Activated CD4-positive, alpha-beta memory T cell treated with anti-CD3 and anti-CD28 coated beads for 36 hours (primary cell): ENCODE results near the gene TCEA2. TPM values are rescaled to one million over a fixed set of nuclear protein-coding genes. Genes with fewer than 3 reads are reported as not detected.
A peak's percentile ranks its signal among the peaks of the same experiment; 100 is the strongest.

Experiments used
- CTCF ChIA-PET: fragments of 350-600 bp; sonication (Branson Sonifier 250); formaldehyde crosslinking; loops from one replicate; lab custom pipeline; 2021; ENCODE audit warnings: antibody characterized with exemption, inconsistent platforms; lab: Charles Lee
- POLR2A ChIA-PET: fragments of 350-600 bp; sonication (Branson Sonifier 250); formaldehyde crosslinking; loops from one replicate; lab custom pipeline; 2021; ENCODE audit warnings: antibody characterized with exemption; lab: Charles Lee
- DNase-seq: peaks from one replicate; pipeline ENCODE4 v3.0.0-alpha.2; 2020
- H3K27ac Mint-ChIP-seq: one replicate; pipeline ENCODE4 v1.8.0; 2021; ENCODE audit warnings: mixed read lengths
- H3K27me3 Mint-ChIP-seq: one replicate; pipeline ENCODE4 v1.8.0; 2021; ENCODE audit warnings: mixed read lengths
- H3K36me3 Mint-ChIP-seq: one replicate; pipeline ENCODE4 v1.8.0; 2021; ENCODE audit warnings: mixed read lengths
- H3K4me1 Mint-ChIP-seq: one replicate; pipeline ENCODE4 v1.8.0; 2021; ENCODE audit warnings: low read depth, mixed read lengths
- H3K4me3 Mint-ChIP-seq: one replicate; pipeline ENCODE4 v1.8.0; 2021; ENCODE audit warnings: mild to moderate bottlenecking, mixed read lengths
- H3K9me3 Mint-ChIP-seq: one replicate; pipeline ENCODE4 v1.8.0; 2021; ENCODE audit warnings: mixed read lengths
- intact Hi-C: fragments of 100-400 bp; cut with micrococcal nuclease; formaldehyde crosslinking; loops from one replicate; pipeline ENCODE4 v1.15.1; 2023
- total RNA-seq, 2 experiments: library from RNA; stranded (reverse); gene quantifications; one replicate each; pipeline ENCODE4 v1.2.3, GENCODE V29; 2021

The TCEA2 gene
- total RNA-seq, 2 experiments from 2014 or later, result 27.3 to 29.9 TPM

- Mint-ChIP-seq H3K4me1 (peaks cover 44% of the 10 kb centered on the region), H3K36me3 (peaks cover 9% of the 10 kb centered on the region), H3K27ac (peak overlapping the region; percentile 64), H3K9me3 (no peaks in the 10 kb centered on the region), H3K4me3 (peak overlapping the region; percentile 55), H3K27me3 (peaks cover 2% of the 10 kb centered on the region)
- CTCF ChIA-PET, result interaction anchor here (0.5 to 5.8 kb wide), 27 partner anchors 11 to 595 kb away, joined by 3 to 59 read pairs (median 6); partner anchors contain the start of genes LKAAEAR1, PRPF6, PTK6 and SAMD10
- intact Hi-C loops, result loop anchor here (1.0 kb wide), 1 partner anchor 57 kb away; no protein-coding TSS in a partner anchor
- DNase-seq, result peak; percentile 38
- POLR2A ChIA-PET, result interaction anchor here (0.9 to 1.7 kb wide), 4 partner anchors 20 to 173 kb away, joined by 3 to 13 read pairs (median 4); partner anchors contain the start of genes PRPF6, SAMD10 and TPD52L2
Measured at GRCh38 chr20:64037498-64038213, 25.3 kb upstream of the TCEA2 start.

DNA sequence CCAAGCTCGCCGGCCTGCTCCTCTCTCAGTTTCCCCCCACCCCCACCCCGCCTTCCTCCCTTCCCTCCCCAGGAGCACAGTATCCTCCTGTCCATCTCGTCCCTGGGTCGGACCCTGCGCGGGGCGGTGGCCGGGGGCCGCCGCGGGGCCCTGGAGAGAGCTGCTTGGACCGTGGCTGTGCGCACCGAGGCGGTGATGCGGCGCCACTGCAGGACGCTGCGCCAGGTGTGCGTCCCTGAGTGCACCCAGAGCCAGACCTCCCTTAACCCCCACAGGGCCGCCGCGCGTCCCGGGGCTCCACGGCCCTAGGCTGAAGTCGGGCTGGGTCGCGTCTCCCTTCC, 24.8 kb upstream of the TCEA2 start:
- Mint-ChIP-seq H3K27ac (no peak overlapping the region), H3K27me3 (peaks cover 2% of the 10 kb centered on the region), H3K4me1 (peaks cover 44% of the 10 kb centered on the region), H3K36me3 (peaks cover 9% of the 10 kb centered on the region), H3K9me3 (no peaks in the 10 kb centered on the region), H3K4me3 (no peak overlapping the region)
- CTCF ChIA-PET, result interaction anchor here (0.7 to 5.8 kb wide), 32 partner anchors 9 to 596 kb away, joined by 3 to 59 read pairs (median 6); partner anchors contain the start of genes LKAAEAR1, PRPF6, PTK6 and RGS19
- intact Hi-C loops, result loop anchor here (1.0 kb wide), 1 partner anchor 58 kb away; no protein-coding TSS in a partner anchor
- no peak for DNase-seq
- POLR2A ChIA-PET, result interaction anchor here (0.7 to 1.7 kb wide), 4 partner anchors 19 to 173 kb away, joined by 3 to 13 read pairs (median 4); partner anchors contain the start of genes PRPF6, SAMD10, TCEA2 and TPD52L2

GRCh38 chr20:64038565-64039292, 24.3 kb upstream of the TCEA2 start:
- H3K27me3 Mint-ChIP-seq, result peaks cover 2% of the 10 kb centered on the region
- peak; percentile 84 for DNase-seq
- CTCF ChIA-PET, result interaction anchor here (0.6 to 5.8 kb wide), 42 partner anchors 8 to 596 kb away, joined by 3 to 59 read pairs (median 5); partner anchors contain the start of genes LKAAEAR1, PCMTD2, PPDPF and PRPF6
- H3K36me3 Mint-ChIP-seq, result peaks cover 6% of the 10 kb centered on the region
- H3K9me3 Mint-ChIP-seq, result no peaks in the 10 kb centered on the region
- H3K4me1 Mint-ChIP-seq, result peaks cover 43% of the 10 kb centered on the region
- no peak overlapping the region for H3K27ac Mint-ChIP-seq
- POLR2A ChIA-PET, result interaction anchor here (0.7 to 1.7 kb wide), 4 partner anchors 18 to 174 kb away, joined by 3 to 13 read pairs (median 4); partner anchors contain the start of genes PRPF6, SAMD10, TCEA2 and TPD52L2
- intact Hi-C loops, result loop anchor here (1.0 kb wide), 3 partner anchors 19 to 82 kb away; no protein-coding TSS in a partner anchor
- peak overlapping the region; percentile 60 for H3K4me3 Mint-ChIP-seq

GRCh38 chr20:64039293-64040160, 23.5 kb upstream of the TCEA2 start:
- H3K9me3 Mint-ChIP-seq, result no peaks in the 10 kb centered on the region
- DNase-seq, result no peak
- H3K27me3 Mint-ChIP-seq, result peaks cover 2% of the 10 kb centered on the region
- intact Hi-C loops, result loop anchor here (1.0 kb wide), 2 partner anchors 18 to 81 kb away; no protein-coding TSS in a partner anchor
- peaks cover 35% of the 10 kb centered on the region for H3K4me1 Mint-ChIP-seq
- H3K36me3 Mint-ChIP-seq, result peaks cover 1% of the 10 kb centered on the region
- ChIA-PET POLR2A (interaction anchor here (1.7 kb wide), 1 partner anchor 18 kb away, joined by 5 read pairs; no protein-coding TSS in a partner anchor), CTCF (interaction anchor here (0.6 to 5.8 kb wide), 29 partner anchors 7 to 519 kb away, joined by 3 to 59 read pairs (median 6); partner anchors contain the start of genes LKAAEAR1, PCMTD2, PPDPF and PRPF6)
- no peak overlapping the region for H3K27ac Mint-ChIP-seq
- peak overlapping the region; percentile 60 for H3K4me3 Mint-ChIP-seq

DNA sequence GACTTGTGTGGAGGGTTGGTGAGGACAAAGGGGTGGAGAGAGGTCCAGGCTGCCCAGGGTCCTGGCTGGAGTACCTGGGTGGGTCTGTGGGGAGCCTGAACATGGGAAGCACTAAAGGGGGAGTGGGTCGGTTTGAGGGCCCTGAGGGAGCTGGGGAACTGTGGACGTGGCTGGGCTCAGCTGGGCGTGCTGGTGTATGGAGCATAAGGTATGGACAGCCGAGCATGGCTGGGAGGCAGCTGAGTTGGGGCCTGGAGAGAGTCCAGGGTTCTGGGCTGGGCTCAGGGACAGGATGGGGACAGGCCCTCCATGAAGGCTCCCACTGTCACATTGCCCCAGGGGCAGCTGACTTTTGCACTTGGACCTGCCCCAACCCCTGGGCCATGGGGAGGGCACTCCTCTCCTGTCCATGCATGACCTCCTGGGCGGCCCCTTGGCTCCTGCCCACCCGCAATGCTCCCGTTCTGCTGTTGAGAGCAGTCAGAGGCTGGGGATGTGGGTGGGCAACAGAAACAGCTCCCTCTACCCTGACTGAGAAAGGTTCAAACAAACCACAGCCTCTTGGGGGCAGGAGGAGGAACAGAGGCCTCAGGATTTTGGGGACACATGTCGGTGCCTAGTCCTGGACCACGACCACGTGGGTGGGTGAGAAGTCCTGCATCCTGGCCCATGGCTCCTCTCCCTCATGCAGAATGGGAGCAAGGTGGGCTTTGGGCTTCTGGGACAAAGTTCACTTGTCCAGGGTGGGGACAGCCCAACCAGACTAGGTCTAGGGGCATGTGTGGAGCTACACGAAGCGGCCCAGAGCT, 22.6 kb upstream of the TCEA2 start:
- Mint-ChIP-seq H3K4me3 (peak overlapping the region; percentile 39), H3K27me3 (peaks cover 2% of the 10 kb centered on the region), H3K36me3 (peaks cover under 1% of the 10 kb centered on the region), H3K9me3 (no peaks in the 10 kb centered on the region), H3K4me1 (peaks cover 26% of the 10 kb centered on the region), H3K27ac (no peak overlapping the region)
- POLR2A ChIA-PET, result interaction anchor here (1.4 kb wide), 1 partner anchor 14 kb away, joined by 5 read pairs; no protein-coding TSS in a partner anchor
- DNase-seq, result no peak
- intact Hi-C loops, result no loop called here
- CTCF ChIA-PET, result interaction anchor here (0.7 to 5.8 kb wide), 14 partner anchors 8 to 216 kb away, joined by 3 to 59 read pairs (median 8); partner anchors contain the start of genes LKAAEAR1, PCMTD2, PRPF6 and RGS19

DNA sequence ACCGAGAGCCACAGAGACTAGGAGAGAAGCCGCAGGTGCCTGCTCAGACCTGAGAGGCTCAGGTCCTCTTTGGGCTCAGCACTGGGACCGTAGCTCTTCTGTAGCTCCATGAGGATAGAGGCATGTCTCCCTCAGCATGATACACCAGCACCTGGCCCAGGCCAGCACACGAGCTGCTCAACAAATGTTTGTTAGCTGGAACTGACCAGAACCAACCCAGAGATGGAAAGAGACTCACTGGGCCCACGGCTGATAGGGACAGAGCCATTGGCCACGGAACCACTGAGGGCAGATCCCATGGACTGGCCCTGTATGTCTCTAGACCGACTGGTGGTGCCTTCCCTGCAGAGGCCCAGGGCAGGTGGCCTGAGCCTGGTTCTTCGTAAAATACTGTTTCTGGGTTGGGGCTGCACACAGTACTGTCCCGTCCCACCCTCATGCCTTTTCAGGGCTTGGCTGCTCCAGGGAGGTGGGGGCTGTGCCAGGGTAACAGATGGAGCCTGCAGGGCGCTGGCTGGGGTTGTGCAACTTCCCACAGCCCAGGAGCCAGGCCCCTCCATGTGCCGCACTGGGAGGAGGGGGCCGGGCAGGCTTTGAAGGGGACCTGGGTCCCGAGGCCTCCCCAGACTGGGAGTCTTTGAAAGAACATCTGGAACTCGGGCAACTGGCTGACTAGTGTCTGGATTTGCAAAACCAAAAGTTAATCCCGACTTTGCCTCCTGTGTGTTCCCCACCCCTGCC, 21.8 kb upstream of the TCEA2 start:
- ChIA-PET CTCF (interaction anchor here (0.8 to 5.8 kb wide), 7 partner anchors 9 to 79 kb away, joined by 3 to 59 read pairs (median 18); partner anchors contain the start of genes PRPF6, RGS19, SAMD10 and TCEA2), POLR2A (interaction anchor here (1.4 kb wide), 1 partner anchor 14 kb away, joined by 5 read pairs; no protein-coding TSS in a partner anchor)
- Mint-ChIP-seq H3K4me1 (peaks cover 19% of the 10 kb centered on the region), H3K27ac (no peak overlapping the region), H3K9me3 (no peaks in the 10 kb centered on the region), H3K36me3 (no peaks in the 10 kb centered on the region), H3K4me3 (peak overlapping the region; percentile 74), H3K27me3 (peaks cover 6% of the 10 kb centered on the region)
- DNase-seq, result no peak
- intact Hi-C loops, result no loop called here

DNA sequence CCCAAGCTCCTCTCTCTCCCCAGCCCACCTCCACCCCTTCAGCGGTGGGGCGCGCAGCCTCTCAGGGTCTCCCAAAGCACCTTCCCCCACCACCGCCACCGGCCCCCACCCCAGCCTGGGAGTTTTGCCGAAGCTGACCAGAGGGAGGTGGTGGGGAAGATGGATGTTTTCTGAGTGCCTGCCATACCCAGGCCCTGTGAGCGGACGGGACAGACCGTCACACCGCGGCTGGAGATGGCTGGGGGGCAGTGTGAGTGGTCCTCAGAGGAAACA, 21.3 kb upstream of the TCEA2 start:
- Mint-ChIP-seq H3K4me1 (peaks cover 14% of the 10 kb centered on the region), H3K27ac (no peak overlapping the region)
- DNase-seq, result no peak

GRCh38 chr20:64042054-64042781, 20.8 kb upstream of the TCEA2 start:
- peaks cover 12% of the 10 kb centered on the region for H3K4me1 Mint-ChIP-seq
- no peak for DNase-seq
- ChIA-PET CTCF (interaction anchor here (1.6 to 5.0 kb wide), 3 partner anchors 20 to 78 kb away, joined by 4 to 59 read pairs (median 47); partner anchors contain the start of genes PRPF6, SAMD10 and TCEA2), POLR2A (interaction anchor here (1.6 kb wide), 1 partner anchor 20 kb away, joined by 4 read pairs; the partner anchor contains the start of gene TCEA2)
- H3K27ac Mint-ChIP-seq, result peak overlapping the region; percentile 65
- intact Hi-C loops, result no loop called here
- peak overlapping the region; percentile 74 for H3K4me3 Mint-ChIP-seq
- no peaks in the 10 kb centered on the region for H3K9me3 Mint-ChIP-seq
- peaks cover 14% of the 10 kb centered on the region for H3K27me3 Mint-ChIP-seq
- H3K36me3 Mint-ChIP-seq, result no peaks in the 10 kb centered on the region

More for the DNA sequence above, 21.3 kb upstream of the TCEA2 start:
- peaks cover 9% of the 10 kb centered on the region for H3K27me3 Mint-ChIP-seq
- CTCF ChIA-PET, result interaction anchor here (0.8 to 5.0 kb wide), 5 partner anchors 9 to 78 kb away, joined by 3 to 59 read pairs (median 8); partner anchors contain the start of genes PRPF6, SAMD10 and TCEA2
- no peaks in the 10 kb centered on the region for H3K9me3 Mint-ChIP-seq
- peak overlapping the region; percentile 74 for H3K4me3 Mint-ChIP-seq
- intact Hi-C loops, result no loop called here
- H3K36me3 Mint-ChIP-seq, result no peaks in the 10 kb centered on the region
- POLR2A ChIA-PET, result no interaction called here

- POLR2A ChIA-PET, result interaction anchor here (1.6 kb wide), 1 partner anchor 19 kb away, joined by 4 read pairs; the partner anchor contains the start of gene TCEA2
- H3K9me3 Mint-ChIP-seq, result no peaks in the 10 kb centered on the region
- CTCF ChIA-PET, result interaction anchor here (0.9 to 2.5 kb wide), 3 partner anchors 14 to 63 kb away, joined by 3 to 12 read pairs (median 3); partner anchors contain the start of gene PRPF6
Measured at GRCh38 chr20:64043768-64044167, 19.2 kb upstream of the TCEA2 start.

More at GRCh38 chr20:64043768-64044167, 19.2 kb upstream of the TCEA2 start:
- Mint-ChIP-seq H3K27me3 (peaks cover 19% of the 10 kb centered on the region), H3K27ac (peak overlapping the region; percentile 28), H3K36me3 (no peaks in the 10 kb centered on the region), H3K4me1 (peaks cover 5% of the 10 kb centered on the region), H3K4me3 (no peak overlapping the region)
- intact Hi-C loops, result no loop called here
- no peak for DNase-seq
